ENCODE measurements around the gene CFDP1.
"Not testable (repeated sequence)": the region's sequence is repeated elsewhere in the genome, so short reads cannot be mapped to it uniquely, and the experiment has no call there.

The CFDP1 gene

DNA sequence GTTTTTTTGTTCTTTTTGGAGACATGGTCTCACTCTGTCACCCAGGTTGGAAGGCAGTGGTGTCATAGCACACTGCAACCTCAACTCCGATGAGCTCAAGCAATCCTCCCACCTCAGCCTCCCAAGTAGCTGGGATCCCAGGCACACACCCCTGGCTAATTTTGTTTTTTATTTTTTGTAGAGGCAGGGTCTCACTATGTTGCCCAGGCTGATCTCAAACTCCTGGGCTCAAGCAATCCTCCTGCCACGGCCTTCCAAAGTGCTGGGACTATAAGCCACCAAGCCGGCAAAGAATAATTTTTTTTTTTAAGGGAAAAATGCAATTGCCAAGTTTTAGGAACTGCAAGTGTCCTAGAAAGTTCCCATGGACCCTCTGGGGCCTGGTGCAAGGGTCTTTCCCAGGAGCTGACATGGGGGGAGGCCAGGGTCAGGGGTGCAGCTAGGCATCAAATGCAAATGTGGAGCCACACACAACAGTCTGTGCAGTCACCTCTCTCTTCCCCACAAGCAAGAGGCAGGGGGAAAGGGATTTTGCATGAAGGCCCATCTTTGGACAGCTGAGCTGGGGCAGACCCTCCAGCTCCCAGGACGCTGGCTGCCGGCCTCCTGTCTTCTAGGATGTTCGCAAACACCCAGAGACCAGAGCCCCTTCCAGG, 161.7 kb downstream of the CFDP1 start:
- peaks cover 11% of the 10 kb centered on the region for H3K4me1 ChIP-seq (ENCODE audit: low read length)

DNA sequence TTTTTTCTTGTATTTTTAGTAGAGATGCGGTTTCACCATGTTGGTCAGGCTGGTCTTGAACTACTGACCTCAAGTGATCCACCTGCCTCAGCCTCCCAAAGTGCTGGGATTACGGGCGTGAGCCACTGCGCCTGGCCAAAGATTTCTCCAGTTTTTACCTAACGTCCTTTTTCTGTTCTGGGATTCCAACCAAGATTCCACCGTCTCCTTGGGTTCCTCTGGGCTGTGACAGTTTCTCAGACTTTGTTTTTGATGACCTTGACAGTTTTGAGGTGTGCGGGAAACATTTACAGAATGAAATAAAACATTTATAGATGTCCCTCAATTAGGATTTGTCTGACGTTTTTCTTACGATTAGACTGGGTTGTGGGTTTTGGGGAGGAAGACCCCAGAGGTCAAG, 163.9 kb downstream of the CFDP1 start:
- not testable (repeated sequence) for H3K27ac ChIP-seq (ENCODE audit: low read length); H3K27me3 ChIP-seq (ENCODE audit: low read depth, low read length); H3K79me2 ChIP-seq (ENCODE audit: low read length); H3K36me3 ChIP-seq (replicated peaks; ENCODE audit: low read depth, low read length); H3K9me3 ChIP-seq (ENCODE audit: insufficient read depth, low read length); H3K4me2 ChIP-seq (ENCODE audit: low read length); H4K20me1 ChIP-seq (ENCODE audit: insufficient read depth, low read length); H3K9ac ChIP-seq (ENCODE audit: low read length); H3K4me3 ChIP-seq (ENCODE audit: low read length); H2AFZ ChIP-seq (ENCODE audit: low read depth, low read length)
- H3K4me1 ChIP-seq (ENCODE audit: low read length): peaks cover 20% of the 10 kb centered on the region

More for the DNA sequence above, 161.7 kb downstream of the CFDP1 start:
- Histone ChIP-seq H3K9ac (ENCODE audit: low read length) (no peak overlapping the region), H3K4me2 (ENCODE audit: low read length) (peak overlapping the region; percentile 76), H4K20me1 (ENCODE audit: insufficient read depth, low read length) (no peaks in the 10 kb centered on the region), H3K36me3 (replicated peaks; ENCODE audit: low read depth, low read length) (no peaks in the 10 kb centered on the region), H3K79me2 (ENCODE audit: low read length) (no peaks in the 10 kb centered on the region), H2AFZ (ENCODE audit: low read depth, low read length) (peak overlapping the region; percentile 7; the same call in 1 of the 2 replicates), H3K4me3 (ENCODE audit: low read length) (peak overlapping the region; percentile 64), H3K9me3 (ENCODE audit: insufficient read depth, low read length) (no peaks in the 10 kb centered on the region), H3K27ac (ENCODE audit: low read length) (no peak overlapping the region), H3K27me3 (ENCODE audit: low read depth, low read length) (peaks cover 6% of the 10 kb centered on the region)
- TF ChIP-seq, protein P1, sequence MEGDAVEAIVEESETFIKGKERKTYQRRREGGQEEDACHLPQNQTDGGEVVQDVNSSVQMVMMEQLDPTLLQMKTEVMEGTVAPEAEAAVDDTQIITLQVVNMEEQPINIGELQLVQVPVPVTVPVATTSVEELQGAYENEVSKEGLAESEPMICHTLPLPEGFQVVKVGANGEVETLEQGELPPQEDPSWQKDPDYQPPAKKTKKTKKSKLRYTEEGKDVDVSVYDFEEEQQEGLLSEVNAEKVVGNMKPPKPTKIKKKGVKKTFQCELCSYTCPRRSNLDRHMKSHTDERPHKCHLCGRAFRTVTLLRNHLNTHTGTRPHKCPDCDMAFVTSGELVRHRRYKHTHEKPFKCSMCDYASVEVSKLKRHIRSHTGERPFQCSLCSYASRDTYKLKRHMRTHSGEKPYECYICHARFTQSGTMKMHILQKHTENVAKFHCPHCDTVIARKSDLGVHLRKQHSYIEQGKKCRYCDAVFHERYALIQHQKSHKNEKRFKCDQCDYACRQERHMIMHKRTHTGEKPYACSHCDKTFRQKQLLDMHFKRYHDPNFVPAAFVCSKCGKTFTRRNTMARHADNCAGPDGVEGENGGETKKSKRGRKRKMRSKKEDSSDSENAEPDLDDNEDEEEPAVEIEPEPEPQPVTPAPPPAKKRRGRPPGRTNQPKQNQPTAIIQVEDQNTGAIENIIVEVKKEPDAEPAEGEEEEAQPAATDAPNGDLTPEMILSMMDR (IDR thresholded peaks at IDR 0.05; ENCODE audit: low read depth, low read length): no peak
- TF ChIP-seq EZH2phosphoT487 (IDR thresholded peaks at IDR 0.05; ENCODE audit: low read depth): no peak

DNA sequence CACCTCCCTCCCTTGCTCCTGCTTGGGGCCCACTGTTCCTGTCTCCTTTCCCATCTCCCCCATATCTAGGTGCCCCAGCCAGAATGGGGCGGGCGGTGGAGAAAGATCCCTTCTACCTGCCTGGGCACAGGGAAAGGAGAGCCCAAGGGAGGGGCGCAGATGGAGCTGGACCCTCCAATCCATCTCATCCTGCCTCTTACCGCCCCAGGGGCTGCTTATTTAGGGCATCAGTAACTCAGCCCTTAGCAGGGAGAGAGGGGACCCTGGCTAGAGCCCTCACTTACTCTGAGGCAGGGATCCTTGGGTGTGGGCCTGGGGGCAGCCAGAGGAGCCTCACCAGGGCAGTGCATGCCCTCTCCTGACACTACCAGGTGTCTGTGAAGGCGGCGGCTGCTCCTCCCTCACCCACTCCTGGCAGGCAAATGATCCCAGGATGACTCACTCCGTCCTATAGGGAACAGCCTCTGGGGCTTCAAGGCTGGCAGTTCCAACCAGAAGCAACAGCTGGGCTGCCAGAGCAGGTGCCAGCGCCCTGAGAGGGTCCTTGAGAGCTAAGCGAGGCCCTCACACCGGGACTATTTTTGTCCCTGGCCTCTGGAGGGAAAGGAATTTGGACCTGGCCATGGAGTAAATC, 165.6 kb downstream of the CFDP1 start:
- Histone ChIP-seq H3K9me3 (ENCODE audit: insufficient read depth, low read length) (no peaks in the 10 kb centered on the region), H4K20me1 (ENCODE audit: insufficient read depth, low read length) (peaks cover 4% of the 10 kb centered on the region; the same call in 1 of the 2 replicates), H3K27ac (ENCODE audit: low read length) (no peak overlapping the region), H3K4me3 (ENCODE audit: low read length) (no peak overlapping the region), H3K79me2 (ENCODE audit: low read length) (no peaks in the 10 kb centered on the region), H3K4me2 (ENCODE audit: low read length) (no peak overlapping the region), H2AFZ (ENCODE audit: low read depth, low read length) (no peak overlapping the region), H3K4me1 (ENCODE audit: low read length) (peaks cover 20% of the 10 kb centered on the region), H3K36me3 (replicated peaks; ENCODE audit: low read depth, low read length) (no peaks in the 10 kb centered on the region), H3K27me3 (ENCODE audit: low read depth, low read length) (peaks cover 15% of the 10 kb centered on the region), H3K9ac (ENCODE audit: low read length) (no peak overlapping the region)
- TF ChIP-seq, protein P1 (IDR thresholded peaks at IDR 0.05; ENCODE audit: low read depth, low read length): no peak
- TF ChIP-seq EZH2phosphoT487 (IDR thresholded peaks at IDR 0.05; ENCODE audit: low read depth): no peak

DNA sequence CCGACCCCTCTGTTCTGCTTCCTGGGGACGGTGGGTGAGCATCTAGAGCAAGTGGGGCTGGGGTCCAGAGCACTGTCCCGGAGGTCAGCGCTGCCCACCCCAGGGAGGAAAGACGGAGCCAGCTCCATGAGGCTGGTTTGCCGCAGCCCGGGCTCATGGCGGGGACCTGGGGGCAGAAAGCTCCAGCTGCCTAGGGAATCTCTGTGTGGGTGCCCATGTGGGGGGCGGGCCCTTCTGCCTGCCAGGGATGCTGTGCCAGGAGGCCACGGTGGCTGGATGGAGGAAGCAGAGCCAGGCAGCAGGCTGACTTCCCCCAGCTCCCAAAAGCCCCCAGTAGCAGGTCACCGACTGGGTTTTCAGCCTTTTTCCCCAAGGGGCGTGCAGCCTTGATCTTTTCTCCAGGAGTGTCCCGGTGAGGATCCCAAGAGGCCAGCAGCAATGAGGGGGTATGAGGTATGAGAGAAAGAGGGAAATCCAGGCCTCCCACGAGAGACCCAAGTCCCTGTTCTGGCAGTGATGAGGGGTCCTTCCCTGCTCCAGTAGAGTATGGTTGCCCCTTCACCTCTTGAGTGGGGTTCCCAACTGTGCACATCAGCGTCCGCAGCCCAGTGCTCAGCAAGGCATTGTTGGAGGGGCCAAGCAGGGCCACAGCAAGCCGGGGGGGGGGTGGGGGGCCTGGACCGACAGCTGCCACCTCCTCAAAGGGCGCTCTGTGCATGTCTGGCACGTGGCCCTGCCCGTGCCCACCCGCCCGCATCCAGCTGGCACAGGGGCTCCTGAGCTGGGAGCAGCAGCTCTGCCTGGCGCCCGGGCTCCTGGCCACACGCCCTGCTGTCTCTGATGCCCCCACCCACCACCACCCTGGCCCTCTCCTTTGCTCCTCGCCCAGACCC, 166.3 kb downstream of the CFDP1 start:
- Histone ChIP-seq H3K4me3 (ENCODE audit: low read length) (peak overlapping the region; percentile 90), H3K27ac (ENCODE audit: low read length) (no peak overlapping the region), H2AFZ (ENCODE audit: low read depth, low read length) (no peak overlapping the region), H3K9me3 (ENCODE audit: insufficient read depth, low read length) (no peaks in the 10 kb centered on the region), H3K79me2 (ENCODE audit: low read length) (no peaks in the 10 kb centered on the region), H3K4me2 (ENCODE audit: low read length) (peak overlapping the region; percentile 86), H3K9ac (ENCODE audit: low read length) (no peak overlapping the region), H3K4me1 (ENCODE audit: low read length) (peaks cover 14% of the 10 kb centered on the region), H3K27me3 (ENCODE audit: low read depth, low read length) (peaks cover 15% of the 10 kb centered on the region), H4K20me1 (ENCODE audit: insufficient read depth, low read length) (peaks cover 6% of the 10 kb centered on the region; the same call in 1 of the 2 replicates), H3K36me3 (replicated peaks; ENCODE audit: low read depth, low read length) (no peaks in the 10 kb centered on the region)
- TF ChIP-seq, protein P1 (IDR thresholded peaks at IDR 0.05; ENCODE audit: low read depth, low read length): no peak
- TF ChIP-seq EZH2phosphoT487 (IDR thresholded peaks at IDR 0.05; ENCODE audit: low read depth): no peak

All from OCI-LY3 (cell line).